Measurements from ENCODE around the gene ANKRD42.
"Not testable (repeated sequence)": the region's sequence is repeated elsewhere in the genome, so short reads cannot be mapped to it uniquely, and the experiment has no call there.

ANKRD42 gene

GRCh38 chr11:83249445-83249844 is 55.9 kb downstream of the ANKRD42 start:
- no peak for DNase-seq

GRCh38 chr11:83249972-83250593 is 56.6 kb downstream of the ANKRD42 start:
- DNase-seq: peak; percentile 39 to 45

DNA sequence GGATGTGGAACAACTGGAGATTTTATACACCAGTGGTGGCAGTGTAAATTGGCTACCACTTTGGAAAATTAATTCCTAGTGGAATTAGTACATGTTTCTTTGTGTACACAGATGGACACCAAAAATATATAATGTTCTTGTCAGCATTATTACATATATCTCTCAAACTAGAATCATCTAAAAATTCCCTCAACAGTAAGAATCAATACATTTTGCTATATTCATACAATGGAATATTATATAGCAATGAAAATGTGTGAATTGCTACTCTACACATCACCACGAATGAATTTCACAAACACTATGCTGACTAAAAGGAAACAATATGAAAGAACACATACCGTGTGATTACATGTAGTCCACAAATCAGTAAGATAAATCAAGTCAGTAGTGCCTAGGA is 58.8 kb downstream of the ANKRD42 start:
- DNase-seq: no peak

DNA sequence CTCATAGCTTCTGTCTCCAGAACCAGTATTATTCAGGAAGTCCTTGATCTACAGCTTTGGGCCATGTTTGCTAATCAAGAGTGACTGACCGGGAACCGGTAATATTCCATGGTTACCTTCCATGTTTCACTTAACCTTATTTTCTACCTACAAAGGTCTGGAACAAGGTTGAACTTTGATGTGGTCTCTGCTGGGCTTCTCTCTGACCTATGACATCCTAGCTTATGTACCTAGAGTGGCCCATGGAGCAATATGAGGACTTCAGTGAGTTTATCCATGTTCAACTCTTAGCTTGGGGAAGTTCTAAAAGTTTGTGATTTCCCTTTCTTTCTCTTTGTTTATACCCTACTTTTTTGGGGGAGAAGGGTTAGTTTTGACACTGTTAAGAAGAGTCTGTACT is 59.4 kb downstream of the ANKRD42 start:
- no peak for DNase-seq

- no peak for DNase-seq
Measured at GRCh38 chr11:83255366-83255765, 61.9 kb downstream of the ANKRD42 start.

DNA sequence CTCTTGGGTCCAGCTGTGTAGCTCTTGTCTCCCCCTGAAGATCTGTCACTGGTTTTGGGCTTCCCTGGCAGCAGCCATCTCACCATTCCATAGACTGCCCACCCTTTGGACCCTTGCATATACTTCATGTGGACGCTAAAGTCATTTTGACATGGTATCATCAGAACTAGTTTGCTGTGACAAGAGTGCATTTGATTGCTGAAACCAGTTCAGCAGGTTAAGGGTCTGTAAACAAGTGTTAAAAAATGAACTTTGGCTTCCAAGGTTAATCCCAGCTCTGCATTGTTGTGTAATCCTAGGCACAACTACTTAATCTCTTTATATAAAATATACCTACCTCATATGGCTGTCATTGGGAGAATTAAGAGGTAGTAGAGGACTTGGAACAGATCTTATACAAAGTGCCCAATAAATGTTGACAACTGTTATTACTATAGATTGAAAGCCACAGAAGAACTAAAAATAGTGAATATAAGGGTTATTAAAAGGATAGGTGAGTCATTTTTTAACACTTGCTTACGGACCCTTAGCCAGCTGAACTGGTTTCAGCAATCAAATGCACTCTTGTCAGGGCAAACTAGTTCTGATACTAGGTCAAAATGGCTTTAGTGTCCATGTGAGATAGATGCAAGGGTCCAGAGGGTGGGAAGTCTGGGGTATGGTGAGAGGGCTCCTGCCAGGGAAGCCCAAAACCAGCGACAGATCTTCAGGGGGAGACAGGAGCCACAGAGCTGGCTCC is 63.3 kb downstream of the ANKRD42 start:
- no peak for DNase-seq

GRCh38 chr11:83257761-83258168 is 64.3 kb downstream of the ANKRD42 start:
- DNase-seq: no peak

DNA sequence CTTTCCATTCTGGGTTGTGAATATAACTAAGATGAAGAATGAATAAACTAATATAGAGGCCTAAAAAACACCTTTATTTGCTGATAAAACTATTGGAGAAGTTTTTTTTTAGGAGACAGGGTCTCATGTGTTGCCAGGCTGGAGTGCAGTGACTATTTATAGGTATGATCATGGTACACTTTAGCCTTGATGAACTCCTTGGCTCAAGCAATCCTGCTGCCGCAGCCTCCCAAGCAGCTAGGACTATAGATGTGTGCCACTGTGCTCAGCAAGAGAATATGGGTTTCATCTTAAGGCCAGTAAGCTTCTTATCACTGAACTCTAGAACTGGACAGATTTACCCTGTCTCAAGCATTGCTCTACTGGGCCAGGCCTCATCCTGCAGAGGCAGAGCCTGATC is 66.0 kb downstream of the ANKRD42 start:
- no peak for DNase-seq

GRCh38 chr11:83265331-83265730 is 71.8 kb downstream of the ANKRD42 start:
- no peak for DNase-seq

DNA sequence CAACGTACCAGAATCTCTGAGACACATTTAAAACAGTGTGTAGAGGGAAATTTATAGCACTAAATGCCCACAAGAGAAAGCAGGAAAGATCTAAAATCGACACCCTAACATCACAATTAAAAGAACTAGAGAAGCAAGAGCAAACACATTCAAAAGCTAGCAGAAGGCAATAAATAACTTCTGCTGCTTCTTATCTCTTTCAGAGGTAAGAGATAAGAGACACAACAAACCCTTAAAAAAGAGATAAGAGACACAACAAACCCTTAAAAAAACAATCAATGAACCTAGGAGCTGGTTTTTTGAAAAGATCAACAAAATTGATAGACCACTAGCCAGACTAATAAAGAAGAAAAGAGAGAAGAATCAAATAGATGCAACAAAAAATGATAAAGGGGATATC is 75.6 kb downstream of the ANKRD42 start:
- not testable (repeated sequence) for DNase-seq

DNA sequence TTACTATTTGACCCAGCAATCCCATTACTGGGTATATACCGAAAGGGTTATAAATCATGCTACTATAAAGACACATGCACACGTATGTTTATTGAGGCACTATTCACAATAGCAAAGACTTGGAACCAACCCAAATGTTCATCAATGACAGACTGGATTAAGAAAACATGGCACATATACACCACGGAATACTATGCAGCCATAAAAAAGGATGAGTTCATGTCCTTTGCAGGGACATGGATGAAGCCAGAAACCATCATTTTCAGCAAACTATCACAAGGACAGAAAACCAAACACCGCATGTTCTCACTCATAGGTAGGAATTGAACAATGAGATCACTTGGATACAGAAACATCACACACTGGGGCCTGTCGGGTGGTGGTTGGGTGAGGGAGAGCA is 78.2 kb downstream of the ANKRD42 start:
- DNase-seq: not testable (repeated sequence)

DNA sequence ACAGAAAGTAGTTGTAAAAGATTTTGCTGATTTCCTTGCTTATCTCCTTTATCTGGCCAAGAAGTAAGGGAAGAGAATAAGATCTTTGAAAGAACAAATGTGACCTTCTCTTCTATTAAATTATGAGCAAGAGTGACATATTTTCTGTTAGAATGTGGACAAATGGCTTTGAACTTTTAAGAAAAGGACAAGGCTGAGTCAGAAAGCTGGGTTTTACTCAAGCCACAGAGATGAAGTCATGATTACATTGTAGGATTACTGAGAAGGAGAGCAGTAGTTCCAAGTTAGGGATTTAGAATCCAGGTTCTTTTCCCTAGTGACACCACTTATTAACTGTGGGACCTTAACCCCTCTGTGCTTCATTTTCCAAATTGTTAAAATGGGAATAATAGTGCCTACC is 79.1 kb downstream of the ANKRD42 start:
- DNase-seq: no peak

GRCh38 chr11:83275888-83276641 is 82.6 kb downstream of the ANKRD42 start:
- DNase-seq: no peak

- no peak for DNase-seq
Measured at GRCh38 chr11:83278351-83278750, 84.8 kb downstream of the ANKRD42 start.

- no peak for DNase-seq
Measured at GRCh38 chr11:83280256-83280655, 86.7 kb downstream of the ANKRD42 start.

GRCh38 chr11:83282084-83282716 is 88.7 kb downstream of the ANKRD42 start:
- DNase-seq: no peak

- no peak for DNase-seq
Measured at GRCh38 chr11:83284501-83285150, 91.1 kb downstream of the ANKRD42 start.

DNA sequence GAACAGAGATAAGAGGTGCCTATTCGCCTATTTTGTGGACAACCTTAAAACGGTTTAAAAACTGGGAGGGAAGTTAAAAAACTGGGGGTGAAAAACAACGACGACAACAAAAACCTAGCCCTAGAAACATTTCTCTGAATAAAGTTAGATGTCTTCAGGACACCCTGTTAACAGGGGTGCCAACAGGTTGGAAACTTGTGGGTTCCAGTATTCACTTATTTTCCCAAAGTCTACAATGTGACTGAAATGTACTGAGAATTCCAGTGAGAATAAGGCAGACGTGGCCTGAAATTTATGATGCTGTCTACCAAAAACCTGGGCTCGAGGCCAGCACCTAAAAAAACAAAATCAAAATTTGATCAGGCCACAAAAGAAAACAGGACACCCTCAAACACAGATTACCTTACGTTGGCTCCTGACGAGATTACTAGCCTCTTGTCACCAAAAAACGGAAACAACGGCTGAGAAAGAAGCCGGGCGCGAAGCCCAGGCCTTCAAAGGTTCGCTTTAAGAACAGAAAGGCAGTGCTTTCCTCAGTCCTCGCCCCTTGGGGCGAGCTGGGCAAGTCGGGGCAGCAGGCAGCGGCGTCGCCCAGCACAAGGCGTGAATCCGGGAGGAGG is 91.7 kb downstream of the ANKRD42 start:
- DNase-seq: no peak

DNA sequence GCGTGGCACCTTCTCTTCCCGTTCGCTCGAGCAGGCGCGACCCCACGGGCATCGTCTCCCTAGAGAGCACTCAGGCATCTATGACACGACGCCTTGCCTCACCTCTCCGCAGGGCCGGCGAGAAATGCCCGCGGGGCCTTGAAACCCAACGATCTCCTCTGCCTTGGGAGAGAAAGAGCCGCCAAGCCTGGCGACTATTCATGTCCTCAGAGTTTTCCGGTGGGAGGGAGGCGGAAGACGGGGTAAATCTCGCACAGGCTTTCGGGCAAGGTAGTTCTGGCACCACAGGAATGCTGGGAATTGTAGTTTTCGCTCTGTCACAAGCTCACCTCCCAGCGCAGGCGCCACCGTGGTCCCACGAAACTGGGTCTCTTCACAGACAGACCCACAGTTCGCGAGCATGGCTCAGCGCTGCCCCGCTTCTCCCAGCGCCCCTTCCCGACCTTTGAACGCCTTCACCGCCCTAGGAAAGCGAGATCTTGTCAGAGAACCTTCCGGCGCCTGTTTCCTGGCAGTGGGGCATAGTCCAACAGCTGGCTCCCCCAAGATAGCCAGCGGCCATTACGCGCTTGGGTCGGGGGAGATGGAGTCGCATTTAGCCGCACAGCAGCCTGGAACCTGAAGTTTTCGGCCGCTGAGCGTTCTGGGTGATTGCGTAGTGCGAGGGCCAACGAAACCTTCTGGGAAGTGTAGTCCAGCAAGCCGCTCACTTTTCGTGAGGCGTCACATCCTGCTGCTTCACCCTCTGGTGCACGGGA is 92.4 kb downstream of the ANKRD42 start, which contains the start of gene CCDC90B:
Gene CCDC90B, minus strand, starts transcription at position 597 of the 758 bp plus-strand sequence. Its CDS starts 395 bp downstream, at position 202.
- peak; percentile 95 to 97 for DNase-seq

- no peak for DNase-seq
Measured at GRCh38 chr11:83287631-83288030, 94.1 kb downstream of the ANKRD42 start.

GRCh38 chr11:83292709-83293456 is 99.4 kb downstream of the ANKRD42 start:
- peak; percentile 58 to 66 for DNase-seq

Measured in AML-193 (cell line).